Panc1 (cell line): ENCODE data around the gene ABCA1. TPM values are rescaled to one million over a fixed set of nuclear protein-coding genes. Genes with fewer than 3 reads are reported as not detected.

Source experiments
- ATAC-seq: fragments of 200-7000 bp; cut with Tn5 transposase; 2 replicates; pipeline ENCODE4 v1.9.1; 2020; ENCODE audit warnings: mild to moderate bottlenecking, moderate library complexity
- BruUV-seq: library from RNA; stranded (reverse); fragments of 400-500 nt; replicated peaks from 2 replicates; lab custom pipeline; 2021; lab: Mats Ljungman, UMichigan
- CTCF ChIA-PET: fragments of 300-600 bp; sonication (Branson Sonifier 250); formaldehyde crosslinking; loops from one replicate; lab custom pipeline; 2022; ENCODE audit warnings: antibody characterized with exemption; lab: Charles Lee
- POLR2A ChIA-PET: fragments of 300-600 bp; sonication (Branson Sonifier 250); formaldehyde crosslinking; loops from one replicate; lab custom pipeline; 2022; ENCODE audit warnings: antibody characterized with exemption; lab: Charles Lee
- DNase-seq: peaks from one replicate; pipeline ENCODE4 v3.0.0-alpha.2; 2010; ENCODE audit warnings: low read depth, low spot score
- H3K27ac ChIP-seq: 2 replicates; pipeline ENCODE4 v1.5.1; 2011; ENCODE audit warnings: mild to moderate bottlenecking, low read length, inconsistent platforms
- H3K27me3 ChIP-seq: fragments of 200-500 bp; sonication (Bioruptor generic); 2 replicates; pipeline ENCODE4 v1.6.0; 2014; ENCODE audit warnings: low read length, inconsistent platforms; ENCODE audit not compliant: control insufficient read depth, insufficient read depth
- H3K36me3 ChIP-seq: fragments of 200-500 bp; sonication (Bioruptor generic); 2 replicates; pipeline ENCODE4 v1.5.1; 2014; ENCODE audit warnings: inconsistent platforms, mild to moderate bottlenecking, low read length, moderate library complexity; ENCODE audit not compliant: control insufficient read depth, insufficient read depth
- H3K4me1 ChIP-seq: 2 replicates; pipeline ENCODE4 v1.5.1; 2011; ENCODE audit warnings: inconsistent platforms, mild to moderate bottlenecking, low read length, moderate library complexity; ENCODE audit not compliant: control insufficient read depth, insufficient read depth
- H3K4me3 ChIP-seq, 2 experiments: 2 replicates each; pipeline ENCODE4 v1.5.1; 2011 to 2012; ENCODE audit warnings: low read depth in 2 of 2, low read length in 2 of 2, mild to moderate bottlenecking in 2 of 2, inconsistent platforms in 1 of 2, moderate library complexity in 1 of 2
- H3K9me3 ChIP-seq: fragments of 200-500 bp; sonication (Bioruptor generic); 2 replicates; pipeline ENCODE4 v1.5.1; 2014; ENCODE audit warnings: low read depth, mild to moderate bottlenecking, inconsistent platforms, low read length, moderate library complexity; ENCODE audit not compliant: control insufficient read depth, insufficient read depth
- POLR2AphosphoS5 ChIP-seq: IDR thresholded peaks from 2 replicates; pipeline ENCODE4 v1.6.1; 2012; ENCODE audit warnings: mild to moderate bottlenecking, low read depth, low read length, moderate library complexity
- SIN3A ChIP-seq: IDR thresholded peaks from 2 replicates; pipeline ENCODE4 v1.6.1; 2012; ENCODE audit warnings: low read depth, mild to moderate bottlenecking, low read length, moderate library complexity, borderline replicate concordance; ENCODE audit not compliant: insufficient read depth
- TCF7L2 ChIP-seq: IDR thresholded peaks from 2 replicates; pipeline ENCODE4 v1.6.1; 2011; ENCODE audit warnings: mild to moderate bottlenecking, low read depth, low read length, inconsistent platforms
- in situ Hi-C: cut with HindIII; loops from 2 replicates; pipeline ENCODE4 v1.10.0; 2016; ENCODE audit warnings: low sequenced_read_pairs, low pct_unique_long_range_greater_than_20kb
- intact Hi-C: fragments of 100-400 bp; cut with micrococcal nuclease; formaldehyde crosslinking; loops from one replicate; pipeline ENCODE4 v1.10.0; 2022; ENCODE audit not compliant: unreplicated experiment
- total RNA-seq: library from RNA; stranded (reverse); gene quantifications from one replicate; pipeline ENCODE4 v1.2.1, GENCODE V29; 2021; ENCODE audit not compliant: unreplicated experiment
- TF ChIP-seq, protein P1 (sequence below), 2 experiments: IDR thresholded peaks; 2 replicates each; pipeline ENCODE4 v1.6.1; 2011 to 2012; ENCODE audit warnings: low read depth in 2 of 2, control low read depth in 1 of 2, low read length in 1 of 2, mild to moderate bottlenecking in 1 of 2, moderate library complexity in 1 of 2; ENCODE audit not compliant: insufficient read depth in 1 of 2
- TF ChIP-seq, protein P2 (sequence below): fragments of 450-650 bp; IDR thresholded peaks from 2 replicates; pipeline ENCODE4 v1.5.1; 2017; ENCODE audit warnings: mild to moderate bottlenecking

ABCA1 gene
- total RNA-seq, 1 experiment from 2014 or later, result 2.6 TPM

DNA sequence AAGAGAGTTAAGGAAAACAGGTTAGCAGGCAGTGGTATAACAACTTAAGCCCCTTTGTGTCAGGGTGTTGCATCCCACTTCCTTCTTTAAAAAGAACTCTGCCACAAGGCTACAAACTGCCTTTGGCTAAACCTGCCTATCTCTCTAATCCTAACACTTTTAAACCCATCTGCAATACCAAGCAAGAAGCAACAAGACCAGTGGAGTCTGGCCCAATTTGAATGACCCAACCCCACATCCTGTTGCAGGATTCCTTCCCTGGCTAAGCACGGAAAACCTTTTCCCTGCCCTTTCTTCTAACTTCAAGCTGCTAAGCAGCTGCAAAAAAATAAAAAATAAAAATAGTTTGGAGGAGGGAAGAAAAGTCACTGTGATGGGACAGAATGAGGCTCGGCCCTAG lies 27.1 kb downstream of the ABCA1 start:
- no TSS peak for BruUV-seq
- POLR2A ChIA-PET, result no interaction called here
- Histone ChIP-seq H3K4me3 (no peak overlapping the region), H3K27ac (no peak overlapping the region), H3K4me1 (no peaks in the 10 kb centered on the region), H3K27me3 (no peaks in the 10 kb centered on the region), H3K36me3 (no peaks in the 10 kb centered on the region), H3K9me3 (no peaks in the 10 kb centered on the region)
- ATAC-seq (no peak), DNase-seq (no peak)
- in situ Hi-C loops, result no loop called here
- CTCF ChIA-PET, result no interaction called here
- TF ChIP-seq SIN3A (no peak), POLR2AphosphoS5 (no peak), TCF7L2 (no peak)
- TF ChIP-seq, protein P1, sequence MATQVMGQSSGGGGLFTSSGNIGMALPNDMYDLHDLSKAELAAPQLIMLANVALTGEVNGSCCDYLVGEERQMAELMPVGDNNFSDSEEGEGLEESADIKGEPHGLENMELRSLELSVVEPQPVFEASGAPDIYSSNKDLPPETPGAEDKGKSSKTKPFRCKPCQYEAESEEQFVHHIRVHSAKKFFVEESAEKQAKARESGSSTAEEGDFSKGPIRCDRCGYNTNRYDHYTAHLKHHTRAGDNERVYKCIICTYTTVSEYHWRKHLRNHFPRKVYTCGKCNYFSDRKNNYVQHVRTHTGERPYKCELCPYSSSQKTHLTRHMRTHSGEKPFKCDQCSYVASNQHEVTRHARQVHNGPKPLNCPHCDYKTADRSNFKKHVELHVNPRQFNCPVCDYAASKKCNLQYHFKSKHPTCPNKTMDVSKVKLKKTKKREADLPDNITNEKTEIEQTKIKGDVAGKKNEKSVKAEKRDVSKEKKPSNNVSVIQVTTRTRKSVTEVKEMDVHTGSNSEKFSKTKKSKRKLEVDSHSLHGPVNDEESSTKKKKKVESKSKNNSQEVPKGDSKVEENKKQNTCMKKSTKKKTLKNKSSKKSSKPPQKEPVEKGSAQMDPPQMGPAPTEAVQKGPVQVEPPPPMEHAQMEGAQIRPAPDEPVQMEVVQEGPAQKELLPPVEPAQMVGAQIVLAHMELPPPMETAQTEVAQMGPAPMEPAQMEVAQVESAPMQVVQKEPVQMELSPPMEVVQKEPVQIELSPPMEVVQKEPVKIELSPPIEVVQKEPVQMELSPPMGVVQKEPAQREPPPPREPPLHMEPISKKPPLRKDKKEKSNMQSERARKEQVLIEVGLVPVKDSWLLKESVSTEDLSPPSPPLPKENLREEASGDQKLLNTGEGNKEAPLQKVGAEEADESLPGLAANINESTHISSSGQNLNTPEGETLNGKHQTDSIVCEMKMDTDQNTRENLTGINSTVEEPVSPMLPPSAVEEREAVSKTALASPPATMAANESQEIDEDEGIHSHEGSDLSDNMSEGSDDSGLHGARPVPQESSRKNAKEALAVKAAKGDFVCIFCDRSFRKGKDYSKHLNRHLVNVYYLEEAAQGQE (IDR thresholded peaks at IDR 0.05; ENCODE audit: insufficient read depth in 1 of 2, low read depth in 2 of 2, low read length in 1 of 2), result no peak
- TF ChIP-seq, protein P2, sequence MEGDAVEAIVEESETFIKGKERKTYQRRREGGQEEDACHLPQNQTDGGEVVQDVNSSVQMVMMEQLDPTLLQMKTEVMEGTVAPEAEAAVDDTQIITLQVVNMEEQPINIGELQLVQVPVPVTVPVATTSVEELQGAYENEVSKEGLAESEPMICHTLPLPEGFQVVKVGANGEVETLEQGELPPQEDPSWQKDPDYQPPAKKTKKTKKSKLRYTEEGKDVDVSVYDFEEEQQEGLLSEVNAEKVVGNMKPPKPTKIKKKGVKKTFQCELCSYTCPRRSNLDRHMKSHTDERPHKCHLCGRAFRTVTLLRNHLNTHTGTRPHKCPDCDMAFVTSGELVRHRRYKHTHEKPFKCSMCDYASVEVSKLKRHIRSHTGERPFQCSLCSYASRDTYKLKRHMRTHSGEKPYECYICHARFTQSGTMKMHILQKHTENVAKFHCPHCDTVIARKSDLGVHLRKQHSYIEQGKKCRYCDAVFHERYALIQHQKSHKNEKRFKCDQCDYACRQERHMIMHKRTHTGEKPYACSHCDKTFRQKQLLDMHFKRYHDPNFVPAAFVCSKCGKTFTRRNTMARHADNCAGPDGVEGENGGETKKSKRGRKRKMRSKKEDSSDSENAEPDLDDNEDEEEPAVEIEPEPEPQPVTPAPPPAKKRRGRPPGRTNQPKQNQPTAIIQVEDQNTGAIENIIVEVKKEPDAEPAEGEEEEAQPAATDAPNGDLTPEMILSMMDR, result no peak
- intact Hi-C loops, result no loop called here

DNA sequence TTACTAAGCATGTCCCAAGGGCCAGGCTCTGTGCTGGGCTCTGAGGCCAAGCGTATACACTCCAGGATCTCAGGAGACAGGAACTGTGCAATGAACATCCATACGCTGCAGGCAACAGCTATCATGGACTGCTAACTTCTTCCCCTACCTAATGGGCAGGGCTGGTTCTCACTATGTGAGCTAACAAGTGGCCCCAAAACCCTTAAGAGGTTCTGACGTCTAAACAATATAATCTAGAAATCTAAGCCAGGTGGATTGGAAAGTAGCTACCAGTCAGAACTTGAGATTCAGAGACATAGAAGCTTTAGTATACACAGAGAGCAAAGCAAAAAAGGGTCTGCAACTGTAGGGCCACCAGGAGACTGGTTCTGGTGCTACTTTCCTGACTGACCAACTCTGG lies 27.6 kb downstream of the ABCA1 start:
- in situ Hi-C loops, result no loop called here
- no peak overlapping the region for H3K4me3 ChIP-seq
- ATAC-seq (no peak), DNase-seq (no peak)
- no peak for TF ChIP-seq SIN3A
- no peak for TF ChIP-seq TCF7L2
- TF ChIP-seq, protein P1 (IDR thresholded peaks at IDR 0.05; ENCODE audit: insufficient read depth in 1 of 2, low read depth in 2 of 2, low read length in 1 of 2), result no peak
- TF ChIP-seq POLR2AphosphoS5, result no peak
- no peaks in the 10 kb centered on the region for H3K4me1 ChIP-seq
- no peaks in the 10 kb centered on the region for H3K36me3 ChIP-seq
- H3K27me3 ChIP-seq, result no peaks in the 10 kb centered on the region
- POLR2A ChIA-PET, result no interaction called here
- CTCF ChIA-PET, result no interaction called here
- H3K9me3 ChIP-seq, result no peaks in the 10 kb centered on the region
- H3K27ac ChIP-seq, result no peak overlapping the region
- no TSS peak for BruUV-seq
- intact Hi-C loops, result no loop called here
